PC-9 (cell line): ENCODE data around the gene ADGRD2. TPM values are rescaled to one million over a fixed set of nuclear protein-coding genes. Genes with fewer than 3 reads are reported as not detected.

Experiments
- BruUV-seq: library from RNA; stranded (reverse); fragments of 400-500 nt; replicated peaks from 2 replicates; lab custom pipeline; 2021; lab: Mats Ljungman, UMichigan
- CTCF ChIA-PET: fragments of 300-600 bp; sonication (Branson Sonifier 250); formaldehyde crosslinking; loops from one replicate; lab custom pipeline; 2022; ENCODE audit warnings: antibody characterized with exemption; lab: Charles Lee
- POLR2A ChIA-PET: fragments of 300-600 bp; sonication (Branson Sonifier 250); formaldehyde crosslinking; loops from one replicate; lab custom pipeline; 2022; ENCODE audit warnings: antibody characterized with exemption; ENCODE audit not compliant: unreplicated experiment; lab: Charles Lee
- DNase-seq, 2 experiments: peaks; one replicate each; pipeline versions ENCODE4 v3.0.0 to v3.0.0-alpha.2; 2015 to 2022; ENCODE audit warnings: mixed read lengths in 1 of 2
- H2AFZ ChIP-seq: fragments of 200-600 bp; sonication (generic); 2 replicates; pipeline ENCODE4 v1.8.1; 2017; ENCODE audit warnings: antibody characterized with exemption
- H3F3A ChIP-seq: fragments of 200-600 bp; sonication (generic); 2 replicates; pipeline ENCODE4 v1.8.1; 2017; ENCODE audit warnings: antibody characterized with exemption, mild to moderate bottlenecking, low read depth; ENCODE audit not compliant: insufficient read depth
- H3K27ac ChIP-seq: fragments of 200-600 bp; sonication (generic); 2 replicates; pipeline ENCODE4 v1.6.1; 2016; ENCODE audit warnings: mixed run types
- H3K27me3 ChIP-seq: fragments of 200-600 bp; sonication (generic); 2 replicates; pipeline ENCODE4 v1.6.1; 2016; ENCODE audit warnings: low read depth, mixed run types; ENCODE audit not compliant: insufficient read depth
- H3K36me3 ChIP-seq: fragments of 200-600 bp; sonication (generic); 2 replicates; pipeline ENCODE4 v1.6.1; 2016; ENCODE audit warnings: low read depth, mixed run types
- H3K4me1 ChIP-seq: fragments of 200-600 bp; sonication (generic); replicated peaks from 2 replicates; pipeline ENCODE4 v1.6.1; 2016; ENCODE audit warnings: mixed run types; ENCODE audit not compliant: insufficient read depth
- H3K4me2 ChIP-seq: fragments of 200-600 bp; sonication (generic); 2 replicates; pipeline ENCODE4 v1.6.1; 2017; ENCODE audit warnings: mixed run types
- H3K4me3 ChIP-seq: fragments of 200-600 bp; sonication (generic); 2 replicates; pipeline ENCODE4 v1.6.1; 2016; ENCODE audit warnings: mixed run types
- H3K79me2 ChIP-seq: fragments of 200-600 bp; sonication (generic); 2 replicates; pipeline ENCODE4 v1.6.1; 2017; ENCODE audit warnings: low read depth, mixed run types
- H3K9me2 ChIP-seq: fragments of 200-600 bp; sonication (generic); 2 replicates; pipeline ENCODE4 v1.8.1; 2017; ENCODE audit warnings: mild to moderate bottlenecking; ENCODE audit not compliant: insufficient read depth
- H3K9me3 ChIP-seq: fragments of 200-600 bp; sonication (generic); 2 replicates; pipeline ENCODE4 v1.8.1; 2016; ENCODE audit warnings: low read depth; ENCODE audit not compliant: insufficient read depth
- H4K20me1 ChIP-seq: fragments of 200-600 bp; sonication (generic); 2 replicates; pipeline ENCODE4 v1.8.1; 2017; ENCODE audit not compliant: insufficient read depth
- CTCF ChIP-seq: fragments of 200-600 bp; sonication (generic); conservative IDR thresholded peaks from 2 replicates; pipeline ENCODE4 v1.6.1; 2017; ENCODE audit warnings: mixed run types, antibody characterized with exemption, mild to moderate bottlenecking, moderate library complexity
- EZH2 ChIP-seq: fragments of 200-600 bp; sonication (generic); IDR thresholded peaks from 2 replicates; pipeline ENCODE4 v1.8.0; 2017; ENCODE audit warnings: antibody characterized with exemption, low read depth
- intact Hi-C: fragments of 100-400 bp; cut with micrococcal nuclease; formaldehyde crosslinking; loops from one replicate; pipeline ENCODE4 v1.10.0; 2022; ENCODE audit not compliant: unreplicated experiment
- total RNA-seq: library from RNA; stranded (reverse); gene quantifications from 2 replicates; pipeline ENCODE4 v1.2.3, GENCODE V29; 2021

ADGRD2 gene
- total RNA-seq, 1 experiment from 2014 or later = not detected

- POLR2A ChIA-PET = no interaction called here
- Histone ChIP-seq H3K36me3 (no peaks in the 10 kb centered on the region), H3K4me2 (no peak overlapping the region), H3K27ac (no peak overlapping the region), H3K79me2 (no peaks in the 10 kb centered on the region), H4K20me1 (no peaks in the 10 kb centered on the region), H2AFZ (no peak overlapping the region), H3F3A (no peaks in the 10 kb centered on the region), H3K4me3 (no peak overlapping the region), H3K4me1 (no peaks in the 10 kb centered on the region), H3K27me3 (peaks cover 34% of the 10 kb centered on the region), H3K9me2 (no peaks in the 10 kb centered on the region), H3K9me3 (no peaks in the 10 kb centered on the region)
- DNase-seq = no peak
- intact Hi-C loops = no loop called here
- TF ChIP-seq CTCF (no peak), EZH2 (no peak)
- BruUV-seq = no TSS peak
- CTCF ChIA-PET = no interaction called here
Measured at GRCh38 chr9:124497441-124497840, 47.2 kb downstream of the ADGRD2 start.

- no TSS peak for BruUV-seq
- Histone ChIP-seq H4K20me1 (no peaks in the 10 kb centered on the region), H3K9me2 (no peaks in the 10 kb centered on the region), H3K4me3 (no peak overlapping the region), H3K4me2 (no peak overlapping the region), H3K27me3 (peaks cover 34% of the 10 kb centered on the region), H3F3A (no peaks in the 10 kb centered on the region), H2AFZ (no peak overlapping the region), H3K79me2 (no peaks in the 10 kb centered on the region), H3K27ac (no peak overlapping the region), H3K4me1 (no peaks in the 10 kb centered on the region), H3K36me3 (no peaks in the 10 kb centered on the region), H3K9me3 (no peaks in the 10 kb centered on the region)
- POLR2A ChIA-PET = no interaction called here
- no peak for TF ChIP-seq EZH2
- no peak for TF ChIP-seq CTCF
- CTCF ChIA-PET = interaction anchor here (0.5 kb wide), 1 partner anchor 84 kb away, joined by 3 read pairs; no protein-coding TSS in a partner anchor
- intact Hi-C loops = no loop called here
- DNase-seq = no peak
Measured at GRCh38 chr9:124498040-124498439, 47.8 kb downstream of the ADGRD2 start.

- Histone ChIP-seq H3K4me3 (no peak overlapping the region), H3K27ac (no peak overlapping the region), H4K20me1 (no peaks in the 10 kb centered on the region), H3F3A (no peaks in the 10 kb centered on the region), H3K36me3 (no peaks in the 10 kb centered on the region), H3K9me3 (no peaks in the 10 kb centered on the region), H2AFZ (no peak overlapping the region), H3K4me1 (no peaks in the 10 kb centered on the region), H3K9me2 (no peaks in the 10 kb centered on the region), H3K27me3 (peaks cover 34% of the 10 kb centered on the region), H3K79me2 (no peaks in the 10 kb centered on the region), H3K4me2 (no peak overlapping the region)
- no peak for DNase-seq
- no TSS peak for BruUV-seq
- ChIA-PET CTCF (interaction anchor here (0.5 to 0.6 kb wide), 2 partner anchors 84 to 506 kb away, joined by 3 to 6 read pairs; no protein-coding TSS in a partner anchor), POLR2A (no interaction called here)
- intact Hi-C loops = no loop called here
- TF ChIP-seq CTCF = no peak
- TF ChIP-seq EZH2 = no peak
Measured at GRCh38 chr9:124498499-124499146, 48.4 kb downstream of the ADGRD2 start.
